GM21737 (cell line): ENCODE measurements around the gene MRPL36.

Source experiments
- ATAC-seq: cut with Tn5 transposase; IDR thresholded peaks from one replicate; pipeline ENCODE4 v1.9.1; 2021; ENCODE audit warnings: mild to moderate bottlenecking, moderate library complexity; ENCODE audit not compliant: unreplicated experiment

The MRPL36 gene

DNA sequence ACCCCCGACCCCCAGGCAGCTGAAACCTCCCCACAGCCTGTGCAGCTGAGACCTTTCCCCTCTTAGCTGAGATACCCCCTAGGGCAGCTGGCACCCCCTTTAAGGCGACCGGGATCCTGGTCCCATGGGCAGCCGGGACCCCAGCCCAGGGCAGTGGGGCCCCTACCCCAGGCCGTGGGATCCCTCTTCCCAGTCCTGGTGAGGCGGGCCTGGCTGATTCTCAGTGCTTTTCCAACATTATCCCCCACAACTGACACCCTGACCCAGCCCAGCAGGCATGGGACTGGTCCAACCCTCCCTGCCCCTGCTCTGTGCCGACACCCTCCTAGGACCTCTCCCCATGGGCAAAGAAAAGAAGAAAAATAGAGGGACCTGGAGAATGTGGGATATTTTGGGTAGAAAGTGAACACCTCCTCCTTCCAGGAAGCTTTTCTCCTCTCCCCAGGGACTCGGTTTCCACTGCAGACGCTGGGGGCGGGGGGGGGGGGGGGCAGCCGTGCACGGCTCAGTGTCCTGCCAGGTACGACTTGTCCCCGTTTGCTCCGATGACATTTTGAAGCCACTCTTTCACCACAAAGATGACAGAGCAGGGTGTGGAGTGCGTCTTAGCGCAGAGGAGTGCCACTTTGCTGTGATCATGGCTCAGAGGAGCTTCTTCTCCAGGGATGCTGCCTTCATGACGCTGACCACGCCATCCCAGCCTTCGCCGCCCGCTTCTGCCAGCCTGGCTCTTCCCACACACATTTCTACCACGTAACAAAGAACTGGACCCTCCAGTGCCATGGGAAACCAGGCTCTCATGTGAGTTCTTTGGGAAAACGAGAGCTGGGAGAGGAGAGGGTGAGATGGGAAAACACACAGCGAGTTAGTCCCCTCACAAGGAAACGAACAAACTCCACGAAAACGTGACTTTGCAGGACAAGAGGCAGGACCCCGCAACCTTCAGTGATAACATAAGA lies 47.5 kb downstream of the MRPL36 start:
- ATAC-seq = no peak

DNA sequence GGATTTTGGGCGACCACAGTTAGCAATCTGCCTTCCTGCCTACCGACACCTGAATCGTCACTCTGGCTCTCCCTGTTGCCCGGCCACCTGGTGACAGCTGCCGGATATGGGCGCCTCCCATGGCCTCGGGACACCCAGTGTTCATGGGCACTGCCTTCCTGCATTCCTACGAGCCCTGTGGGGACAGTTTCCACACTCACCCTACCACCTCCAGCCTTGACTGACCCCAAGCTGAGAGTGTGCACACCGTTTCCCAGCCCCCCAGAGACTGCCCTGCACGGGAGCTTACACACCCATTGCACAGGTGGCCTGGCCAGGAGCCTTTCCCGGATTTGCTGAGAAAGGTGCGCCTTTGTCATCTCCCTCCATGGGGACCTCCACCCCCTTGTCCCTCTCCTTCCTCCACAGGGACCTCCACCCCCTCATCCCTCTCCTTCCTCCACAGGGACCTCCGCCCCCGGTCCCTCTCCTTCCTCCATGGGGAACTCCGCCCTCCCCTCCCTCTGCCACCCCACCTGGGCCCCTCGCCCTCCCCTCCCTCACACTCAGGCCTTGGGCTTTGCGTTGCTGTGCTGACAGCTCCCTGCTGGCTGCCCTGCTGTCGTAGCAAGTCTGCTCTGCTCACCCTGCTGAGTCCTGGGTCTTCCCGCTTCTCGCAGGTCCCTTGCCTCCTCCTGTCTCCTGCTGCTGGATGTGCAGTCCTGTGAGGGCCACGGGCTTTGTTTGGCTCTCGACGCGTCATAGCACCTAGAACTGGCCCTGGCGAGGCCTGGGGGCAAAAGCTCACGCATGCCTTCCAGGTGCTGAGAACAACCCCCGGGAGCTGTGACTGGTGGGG lies 48.4 kb downstream of the MRPL36 start:
- ATAC-seq = no peak

DNA sequence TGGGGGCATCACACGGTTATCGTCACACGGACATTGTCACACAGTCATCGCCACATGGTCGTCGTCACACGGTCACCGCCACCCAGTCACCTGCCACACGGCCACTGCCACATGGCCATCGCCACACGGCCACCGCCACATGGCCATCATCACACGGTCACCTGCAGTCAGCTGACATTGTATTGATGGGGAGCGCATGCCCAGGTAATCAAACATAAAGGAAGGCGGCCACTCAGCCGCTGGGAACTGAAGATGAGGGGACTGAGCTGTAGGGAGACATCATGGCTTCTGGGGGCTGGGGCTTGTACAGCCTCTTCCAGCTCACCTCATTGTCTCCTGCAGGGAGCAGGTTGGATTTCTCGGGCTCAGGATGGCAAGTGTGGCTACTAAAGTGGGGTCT lies 49.2 kb downstream of the MRPL36 start:
- ATAC-seq = no peak

DNA sequence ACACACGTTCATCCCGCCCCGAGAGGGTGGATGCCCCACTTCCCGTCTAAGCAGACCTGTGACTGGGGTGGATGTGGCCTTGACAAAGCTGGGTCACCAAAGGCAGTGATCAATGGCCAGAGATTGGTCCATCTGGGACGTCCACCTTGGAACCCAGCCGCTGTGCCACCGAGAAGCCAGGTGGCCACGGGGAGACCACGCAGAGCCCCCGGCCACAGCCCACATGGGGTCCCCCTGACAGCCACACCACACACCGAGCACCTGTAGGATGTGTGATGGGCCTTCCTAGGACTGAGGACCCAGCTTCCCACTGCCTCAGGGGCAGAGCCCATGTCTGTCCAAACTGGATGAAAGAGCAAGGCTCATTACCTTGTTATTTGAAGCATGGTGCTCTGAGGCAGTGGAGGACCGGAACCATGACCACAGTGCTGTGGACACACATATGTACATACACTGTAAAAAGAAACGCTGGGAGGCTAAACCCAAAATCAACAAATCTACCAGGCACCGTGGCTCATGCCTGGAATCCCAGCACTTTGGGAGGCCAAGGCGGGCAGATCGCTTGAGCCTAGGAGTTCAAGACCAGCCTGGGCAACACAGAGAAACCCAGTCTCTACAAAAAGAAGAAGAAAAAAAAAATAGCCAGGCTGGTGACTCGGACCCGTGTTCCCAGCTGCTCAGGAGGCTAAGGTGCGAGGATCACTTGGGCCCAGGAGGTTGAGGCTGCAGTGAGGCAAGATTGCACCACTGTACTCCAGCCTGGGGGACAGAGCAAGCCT lies 50.1 kb downstream of the MRPL36 start:
- ATAC-seq = no peak

DNA sequence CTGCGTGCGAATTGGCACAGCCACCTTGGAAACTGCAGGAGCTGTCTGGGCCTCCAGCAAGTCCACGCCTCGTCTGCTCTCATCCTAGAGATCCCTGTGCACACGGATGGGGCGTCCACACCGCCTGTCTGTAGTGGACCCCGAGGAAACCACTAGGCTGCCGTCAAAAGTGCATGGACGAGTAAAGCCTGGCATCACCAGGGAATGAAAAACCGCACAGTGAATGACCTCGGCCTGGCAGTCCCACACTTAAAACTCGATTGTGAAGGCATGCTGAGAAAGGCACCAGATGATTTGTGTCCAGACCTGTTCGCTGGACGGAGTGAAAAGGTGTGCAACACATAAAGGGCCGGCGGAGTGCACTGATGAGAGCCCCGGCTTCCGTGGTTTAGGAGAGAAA lies 50.8 kb downstream of the MRPL36 start:
- no peak for ATAC-seq
